Suprapubic skin (tissue), 4 donors: ENCODE data around the gene ABCB11. TPM values are rescaled to one million over a fixed set of nuclear protein-coding genes. Genes with fewer than 3 reads are reported as not detected.
"Not testable (repeated sequence)": the region's sequence is repeated elsewhere in the genome, so short reads cannot be mapped to it uniquely, and the experiment has no call there.

Source experiments
- DNase-seq, 2 donors: peaks; one replicate each; pipeline ENCODE4 v3.0.0-alpha.2; 2019; ENCODE audit warnings: low spot score in 2 of 2
- H3K27ac ChIP-seq: fragments of 200-600 bp; sonication (generic); one replicate; pipeline ENCODE4 v1.5.1; 2019
- H3K27me3 ChIP-seq: fragments of 200-600 bp; sonication (generic); one replicate; pipeline ENCODE4 v1.5.1; 2019
- H3K36me3 ChIP-seq: fragments of 200-600 bp; sonication (generic); one replicate; pipeline ENCODE4 v1.5.1; 2019
- H3K4me1 ChIP-seq: fragments of 200-600 bp; sonication (generic); one replicate; pipeline ENCODE4 v1.5.1; 2019
- H3K4me3 ChIP-seq: fragments of 200-600 bp; sonication (generic); one replicate; pipeline ENCODE4 v1.5.1; 2019; ENCODE audit warnings: mild to moderate bottlenecking
- H3K9me3 ChIP-seq: fragments of 200-600 bp; sonication (generic); one replicate; pipeline ENCODE4 v1.5.1; 2019
- EP300 ChIP-seq: sonication (generic); formaldehyde crosslinking; IDR thresholded peaks from one replicate; pipeline ENCODE4 v1.6.1; 2017; ENCODE audit warnings: antibody characterized with exemption
- POLR2A ChIP-seq, 2 donors: fragments of 450-650 bp; IDR thresholded peaks; one replicate each; pipeline ENCODE4 v1.6.1; 2017; ENCODE audit warnings: antibody characterized with exemption in 2 of 2, mild to moderate bottlenecking in 2 of 2, moderate library complexity in 2 of 2
- POLR2AphosphoS5 ChIP-seq, 3 donors: sonication (generic); formaldehyde crosslinking; IDR thresholded peaks; one replicate each; pipeline ENCODE4 v1.6.1; 2017; ENCODE audit warnings: antibody characterized with exemption in 3 of 3
- WGBS: methylation state at CpG from one replicate; pipeline ENCODE4 v1.1.5; 2018; 5-methylcytosine and 5-hydroxymethylcytosine counted together
- total RNA-seq, 4 donors: library from RNA; depleted of rRNA; stranded (reverse); fragments of >200 nt; gene quantifications; one replicate each; pipeline ENCODE4 v1.1.0, GENCODE V29; 2016
- TF ChIP-seq, protein P1 (sequence below), 2 donors: fragments of 200-600 bp in 1 of 2; fragments of 450-650 bp in 1 of 2; sonication (generic) in 1 of 2; IDR thresholded peaks; one replicate each; pipeline ENCODE4 v1.5.1; 2016 to 2019; ENCODE audit warnings: antibody characterized with exemption in 2 of 2, mild to moderate bottlenecking in 1 of 2, moderate library complexity in 1 of 2

The ABCB11 gene
- total RNA-seq, 4 donors from 2014 or later = 0.21 to 1.7 (median 0.28) TPM

GRCh38 chr2:169065864-169066517, 34.9 kb upstream of the ABCB11 start:
- Histone ChIP-seq H3K27me3 (no peaks in the 10 kb centered on the region), H3K4me3 (no peak overlapping the region), H3K4me1 (no peaks in the 10 kb centered on the region), H3K36me3 (no peaks in the 10 kb centered on the region), H3K27ac (no peak overlapping the region), H3K9me3 (no peaks in the 10 kb centered on the region)
- TF ChIP-seq EP300 (no peak), POLR2AphosphoS5 (IDR thresholded peaks at IDR 0.05) (no peak), POLR2A (IDR thresholded peaks at IDR 0.05) (no peak)
- TF ChIP-seq, protein P1, sequence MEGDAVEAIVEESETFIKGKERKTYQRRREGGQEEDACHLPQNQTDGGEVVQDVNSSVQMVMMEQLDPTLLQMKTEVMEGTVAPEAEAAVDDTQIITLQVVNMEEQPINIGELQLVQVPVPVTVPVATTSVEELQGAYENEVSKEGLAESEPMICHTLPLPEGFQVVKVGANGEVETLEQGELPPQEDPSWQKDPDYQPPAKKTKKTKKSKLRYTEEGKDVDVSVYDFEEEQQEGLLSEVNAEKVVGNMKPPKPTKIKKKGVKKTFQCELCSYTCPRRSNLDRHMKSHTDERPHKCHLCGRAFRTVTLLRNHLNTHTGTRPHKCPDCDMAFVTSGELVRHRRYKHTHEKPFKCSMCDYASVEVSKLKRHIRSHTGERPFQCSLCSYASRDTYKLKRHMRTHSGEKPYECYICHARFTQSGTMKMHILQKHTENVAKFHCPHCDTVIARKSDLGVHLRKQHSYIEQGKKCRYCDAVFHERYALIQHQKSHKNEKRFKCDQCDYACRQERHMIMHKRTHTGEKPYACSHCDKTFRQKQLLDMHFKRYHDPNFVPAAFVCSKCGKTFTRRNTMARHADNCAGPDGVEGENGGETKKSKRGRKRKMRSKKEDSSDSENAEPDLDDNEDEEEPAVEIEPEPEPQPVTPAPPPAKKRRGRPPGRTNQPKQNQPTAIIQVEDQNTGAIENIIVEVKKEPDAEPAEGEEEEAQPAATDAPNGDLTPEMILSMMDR (IDR thresholded peaks at IDR 0.05) = no peak
- no peak for DNase-seq
- 59% methylated on average over 2 of the region's 2 CpGs for WGBS

- no peaks in the 10 kb centered on the region for H3K4me1 ChIP-seq
- H3K27ac ChIP-seq = no peak overlapping the region
- H3K36me3 ChIP-seq = no peaks in the 10 kb centered on the region
- TF ChIP-seq EP300 = no peak
- no peaks in the 10 kb centered on the region for H3K9me3 ChIP-seq
- no peak overlapping the region for H3K4me3 ChIP-seq
- 60% methylated on average over 1 of the region's 1 CpG for WGBS
- no peaks in the 10 kb centered on the region for H3K27me3 ChIP-seq
- DNase-seq = no peak
These were observed 34.3 kb upstream of the ABCB11 start for GRCh38 chr2:169065422-169065821.

GRCh38 chr2:169064199-169064598, 33.1 kb upstream of the ABCB11 start:
- H3K4me1 ChIP-seq, H3K27ac ChIP-seq, H3K4me3 ChIP-seq, DNase-seq, H3K9me3 ChIP-seq, H3K27me3 ChIP-seq, H3K36me3 ChIP-seq: not testable (repeated sequence)
- 95% methylated on average over 17 of the region's 17 CpGs for WGBS

GRCh38 chr2:169054575-169054974, 23.5 kb upstream of the ABCB11 start:
- 92% methylated on average over 2 of the region's 2 CpGs for WGBS
- H3K4me3 ChIP-seq = not testable (repeated sequence)

GRCh38 chr2:169050476-169051240, 19.5 kb upstream of the ABCB11 start:
- H3K27ac ChIP-seq = no peak overlapping the region

More at GRCh38 chr2:169054575-169054974, 23.5 kb upstream of the ABCB11 start:
- not testable (repeated sequence) for DNase-seq, H3K27ac ChIP-seq, H3K4me1 ChIP-seq, H3K36me3 ChIP-seq, H3K27me3 ChIP-seq
- H3K9me3 ChIP-seq = peaks cover 21% of the 10 kb centered on the region

DNA sequence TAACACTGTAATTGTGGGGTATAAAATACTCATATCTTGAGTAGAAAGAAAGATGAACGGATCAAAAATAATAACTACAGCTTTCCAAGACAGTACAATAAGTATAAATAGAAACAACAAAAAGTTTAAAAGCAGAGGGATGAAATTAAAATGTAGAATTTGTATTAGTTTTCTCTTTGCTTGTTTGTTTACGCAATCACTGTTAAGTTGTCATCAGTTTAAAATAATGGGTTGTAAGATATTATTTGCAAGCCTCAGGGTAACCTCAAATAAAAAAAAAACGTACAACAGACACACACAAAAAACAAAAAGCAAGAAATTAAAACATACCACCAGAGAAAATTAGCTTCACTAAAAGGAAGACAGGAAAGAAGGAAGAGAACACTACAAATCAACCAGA, 18.0 kb upstream of the ABCB11 start:
- 47% methylated on average over 3 of the region's 3 CpGs for WGBS
- Histone ChIP-seq H3K9me3 (peaks cover 12% of the 10 kb centered on the region), H3K4me3 (no peak overlapping the region), H3K27ac (no peak overlapping the region), H3K4me1 (peaks cover 8% of the 10 kb centered on the region), H3K27me3 (no peaks in the 10 kb centered on the region), H3K36me3 (no peaks in the 10 kb centered on the region)
- DNase-seq = no peak
- no peak for TF ChIP-seq POLR2A (IDR thresholded peaks at IDR 0.05)
- no peak for TF ChIP-seq POLR2AphosphoS5 (IDR thresholded peaks at IDR 0.05)
- TF ChIP-seq, protein P1 (IDR thresholded peaks at IDR 0.05) = no peak
- TF ChIP-seq EP300 = no peak

More at GRCh38 chr2:169050476-169051240, 19.5 kb upstream of the ABCB11 start:
- Histone ChIP-seq H3K9me3 (peaks cover 17% of the 10 kb centered on the region), H3K4me1 (peaks cover 8% of the 10 kb centered on the region), H3K36me3 (no peaks in the 10 kb centered on the region), H3K27me3 (no peaks in the 10 kb centered on the region), H3K4me3 (no peak overlapping the region)
- TF ChIP-seq EP300 = no peak
- TF ChIP-seq, protein P1 (IDR thresholded peaks at IDR 0.05) = no peak
- TF ChIP-seq POLR2AphosphoS5 (IDR thresholded peaks at IDR 0.05) = no peak
- no peak for TF ChIP-seq POLR2A (IDR thresholded peaks at IDR 0.05)
- no peak for DNase-seq
- WGBS = 66% methylated on average over 5 of the region's 5 CpGs
